ENCODE results near the gene MUC16. TPM values are rescaled to one million over a fixed set of nuclear protein-coding genes. Genes with fewer than 3 reads are reported as not detected.

Gene MUC16
- total and polyA plus RNA-seq, 2 donors from 2014 or later = 0.41 TPM; not detected in 1

GRCh38 chr19:9008667-9009066 is 1.5 kb downstream of the MUC16 start:
- FAIRE-seq (no peak), DNase-seq (no peak)
- no peak for TF ChIP-seq CTCF (IDR thresholded peaks at IDR 0.05; ENCODE audit: borderline replicate concordance, extremely low read depth, insufficient read depth)
- H3K4me3 ChIP-seq (ENCODE audit: low read length in 3 of 3) = no peak overlapping the region
- H3K27ac ChIP-seq (ENCODE audit: low read depth in 2 of 2, low read length in 2 of 2) = no peak overlapping the region
- no peak overlapping the region for H3K9ac ChIP-seq (ENCODE audit: low read length in 3 of 3)
- H3K4me1 ChIP-seq (ENCODE audit: control insufficient read depth in 2 of 3, insufficient read depth in 2 of 3, low read depth in 1 of 3, low read length in 3 of 3) = no peaks in the 10 kb centered on the region
- intact Hi-C loops (cut with DNase I) = no loop called here
- H3K9me3 ChIP-seq (ENCODE audit: control insufficient read depth in 2 of 3, insufficient read depth in 1 of 3, low read length in 3 of 3) = no peaks in the 10 kb centered on the region
- H3K36me3 ChIP-seq (ENCODE audit: control insufficient read depth in 2 of 3, insufficient read depth in 3 of 3, low read length in 3 of 3) = no peaks in the 10 kb centered on the region
- no peaks in the 10 kb centered on the region for H3K27me3 ChIP-seq (ENCODE audit: control insufficient read depth, insufficient read depth, low read length)

- no peaks in the 10 kb centered on the region for H3K4me1 ChIP-seq (ENCODE audit: control insufficient read depth in 2 of 3, insufficient read depth in 2 of 3, low read depth in 1 of 3, low read length in 3 of 3)
- DNase-seq (no peak), FAIRE-seq (no peak)
- peaks cover 0 to 2% (median 1%) of the 10 kb centered on the region in 3 donors for H3K9me3 ChIP-seq (ENCODE audit: control insufficient read depth in 2 of 3, insufficient read depth in 1 of 3, low read length in 3 of 3)
- no peak overlapping the region for H3K9ac ChIP-seq (ENCODE audit: low read length in 3 of 3)
- intact Hi-C loops (cut with DNase I) = no loop called here
- TF ChIP-seq CTCF (IDR thresholded peaks at IDR 0.05; ENCODE audit: borderline replicate concordance, extremely low read depth, insufficient read depth) = no peak
- H3K27ac ChIP-seq (ENCODE audit: low read depth in 2 of 2, low read length in 2 of 2) = no peak overlapping the region
- no peaks in the 10 kb centered on the region for H3K27me3 ChIP-seq (ENCODE audit: control insufficient read depth, insufficient read depth, low read length)
- no peak overlapping the region for H3K4me3 ChIP-seq (ENCODE audit: low read length in 3 of 3)
- H3K36me3 ChIP-seq (ENCODE audit: control insufficient read depth in 2 of 3, insufficient read depth in 3 of 3, low read length in 3 of 3) = no peaks in the 10 kb centered on the region
Observed at GRCh38 chr19:9000933-9001332, 9.3 kb downstream of the MUC16 start.

- no peak for TF ChIP-seq CTCF (IDR thresholded peaks at IDR 0.05; ENCODE audit: borderline replicate concordance, extremely low read depth, insufficient read depth)
- intact Hi-C loops (cut with DNase I) = no loop called here
- FAIRE-seq = no peak
Observed at GRCh38 chr19:8988204-8988603, 22.0 kb downstream of the MUC16 start.

GRCh38 chr19:8986296-8986695 is 23.9 kb downstream of the MUC16 start:
- Histone ChIP-seq H3K27ac (ENCODE audit: low read depth in 2 of 2, low read length in 2 of 2) (no peak overlapping the region), H3K9ac (ENCODE audit: low read length in 3 of 3) (no peak overlapping the region), H3K27me3 (ENCODE audit: control insufficient read depth, insufficient read depth, low read length) (no peaks in the 10 kb centered on the region), H3K36me3 (ENCODE audit: control insufficient read depth in 2 of 3, insufficient read depth in 3 of 3, low read length in 3 of 3) (no peaks in the 10 kb centered on the region), H3K4me1 (ENCODE audit: control insufficient read depth in 2 of 3, insufficient read depth in 2 of 3, low read depth in 1 of 3, low read length in 3 of 3) (no peaks in the 10 kb centered on the region), H3K9me3 (ENCODE audit: control insufficient read depth in 2 of 3, insufficient read depth in 1 of 3, low read length in 3 of 3) (peaks cover 0 to under 1% (median 0%) of the 10 kb centered on the region in 3 donors), H3K4me3 (ENCODE audit: low read length in 3 of 3) (no peak overlapping the region)
- TF ChIP-seq CTCF (IDR thresholded peaks at IDR 0.05; ENCODE audit: borderline replicate concordance, extremely low read depth, insufficient read depth) = no peak
- intact Hi-C loops (cut with DNase I) = no loop called here
- FAIRE-seq = no peak
- no peak for DNase-seq

More at GRCh38 chr19:8988204-8988603, 22.0 kb downstream of the MUC16 start:
- no peaks in the 10 kb centered on the region for H3K36me3 ChIP-seq (ENCODE audit: control insufficient read depth in 2 of 3, insufficient read depth in 3 of 3, low read length in 3 of 3)
- DNase-seq = no peak
- H3K9me3 ChIP-seq (ENCODE audit: control insufficient read depth in 2 of 3, insufficient read depth in 1 of 3, low read length in 3 of 3) = no peaks in the 10 kb centered on the region
- no peak overlapping the region for H3K9ac ChIP-seq (ENCODE audit: low read length in 3 of 3)
- H3K4me3 ChIP-seq (ENCODE audit: low read length in 3 of 3) = no peak overlapping the region
- H3K4me1 ChIP-seq (ENCODE audit: control insufficient read depth in 2 of 3, insufficient read depth in 2 of 3, low read depth in 1 of 3, low read length in 3 of 3) = no peaks in the 10 kb centered on the region
- H3K27me3 ChIP-seq (ENCODE audit: control insufficient read depth, insufficient read depth, low read length) = no peaks in the 10 kb centered on the region
- no peak overlapping the region for H3K27ac ChIP-seq (ENCODE audit: low read depth in 2 of 2, low read length in 2 of 2)
